GM21515 (cell line): Measurements from ENCODE around the gene ST3GAL2.

Experiments
- ATAC-seq: cut with Tn5 transposase; IDR thresholded peaks from one replicate; pipeline ENCODE4 v1.9.1; 2021; ENCODE audit not compliant: unreplicated experiment

The ST3GAL2 gene, protein sequence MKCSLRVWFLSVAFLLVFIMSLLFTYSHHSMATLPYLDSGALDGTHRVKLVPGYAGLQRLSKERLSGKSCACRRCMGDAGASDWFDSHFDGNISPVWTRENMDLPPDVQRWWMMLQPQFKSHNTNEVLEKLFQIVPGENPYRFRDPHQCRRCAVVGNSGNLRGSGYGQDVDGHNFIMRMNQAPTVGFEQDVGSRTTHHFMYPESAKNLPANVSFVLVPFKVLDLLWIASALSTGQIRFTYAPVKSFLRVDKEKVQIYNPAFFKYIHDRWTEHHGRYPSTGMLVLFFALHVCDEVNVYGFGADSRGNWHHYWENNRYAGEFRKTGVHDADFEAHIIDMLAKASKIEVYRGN

DNA sequence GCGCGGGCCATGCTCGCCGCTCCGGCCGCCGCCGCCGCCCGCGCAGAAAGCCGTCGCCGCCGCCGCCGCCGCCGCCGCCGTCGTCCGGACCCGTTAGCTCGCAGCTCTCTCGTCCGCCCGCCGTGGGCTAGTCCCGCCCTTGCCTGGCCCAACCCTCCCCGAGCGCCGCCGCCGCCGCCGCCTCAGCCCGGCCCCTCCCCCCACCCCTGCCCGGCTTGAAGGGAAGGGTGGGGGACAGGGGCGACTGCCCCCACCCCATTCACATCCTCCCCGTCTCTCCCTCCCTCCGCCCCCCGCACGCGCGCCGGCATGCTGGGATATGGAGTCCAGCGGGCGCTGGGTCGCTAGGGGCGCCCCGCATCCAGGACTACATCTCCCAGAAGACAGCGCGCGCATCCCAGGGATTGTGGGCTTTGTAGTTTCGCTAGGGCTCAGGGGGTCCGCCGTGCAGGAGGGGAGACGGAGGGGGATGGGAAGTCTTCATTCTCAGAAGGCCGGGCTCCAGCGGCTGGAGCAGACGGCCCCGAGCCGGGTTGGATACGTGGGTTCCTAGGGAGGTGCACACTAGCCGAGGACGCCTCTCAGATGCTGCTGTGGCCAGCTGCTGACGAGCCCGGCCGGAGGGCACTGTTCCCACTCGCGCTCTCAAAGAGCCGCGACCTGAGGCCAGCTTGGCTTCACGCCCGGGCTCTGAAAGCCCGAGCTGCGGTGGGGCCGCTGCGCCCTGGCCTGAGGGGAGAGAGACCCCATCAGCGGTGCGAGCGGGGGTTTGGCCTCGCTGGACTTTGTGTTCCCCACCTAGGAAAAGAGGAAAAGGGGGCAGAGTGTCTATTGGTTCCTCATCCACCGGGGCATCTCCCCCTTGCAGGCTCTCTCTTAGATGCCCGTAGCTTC, at the start of gene ST3GAL2:
Gene ST3GAL2, minus strand, starts transcription at position 132 of the 894 bp plus-strand sequence. CDS start 40,570 bp downstream, outside the sequence.
- ATAC-seq, result peak; percentile 76

DNA sequence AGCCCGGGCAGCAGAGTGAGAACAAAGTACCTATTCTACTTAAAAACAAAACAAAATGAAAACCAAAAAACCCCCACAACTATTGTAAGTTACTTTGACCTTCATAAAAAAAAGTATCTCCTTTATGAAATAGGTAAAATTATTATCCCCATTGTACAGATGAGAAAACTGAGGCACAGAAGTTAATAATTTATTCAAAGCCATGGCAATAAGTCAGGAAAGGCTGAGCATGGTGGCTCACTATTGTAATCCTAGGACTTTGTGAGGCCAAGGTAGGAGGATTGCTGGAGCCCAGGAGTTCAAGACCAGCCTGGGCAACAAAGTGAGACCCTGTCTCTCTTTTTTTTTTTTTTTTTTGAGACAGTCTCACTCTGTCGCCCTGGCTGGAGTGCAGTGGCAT, 46.0 kb upstream of the ST3GAL2 start:
- no peak for ATAC-seq

DNA sequence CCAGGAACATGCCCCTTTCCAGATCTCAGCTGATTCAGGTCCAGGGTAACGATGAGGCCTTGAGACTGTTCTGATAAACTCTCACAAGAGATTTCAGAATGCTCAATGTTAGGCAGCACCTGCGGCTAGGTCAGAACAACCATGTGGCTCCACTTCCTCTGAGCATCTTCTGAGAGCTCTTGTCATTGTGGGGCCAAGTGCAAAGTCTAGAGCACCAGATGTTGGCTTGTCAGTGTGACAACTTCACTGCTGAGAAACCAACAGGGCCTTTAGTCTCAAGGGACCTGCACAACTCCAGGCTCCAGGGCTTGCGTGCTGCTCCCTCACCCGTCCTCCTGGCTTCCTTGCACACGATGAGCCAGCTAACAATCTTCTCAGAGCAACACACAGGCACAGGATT, 44.5 kb upstream of the ST3GAL2 start:
- ATAC-seq, result no peak

DNA sequence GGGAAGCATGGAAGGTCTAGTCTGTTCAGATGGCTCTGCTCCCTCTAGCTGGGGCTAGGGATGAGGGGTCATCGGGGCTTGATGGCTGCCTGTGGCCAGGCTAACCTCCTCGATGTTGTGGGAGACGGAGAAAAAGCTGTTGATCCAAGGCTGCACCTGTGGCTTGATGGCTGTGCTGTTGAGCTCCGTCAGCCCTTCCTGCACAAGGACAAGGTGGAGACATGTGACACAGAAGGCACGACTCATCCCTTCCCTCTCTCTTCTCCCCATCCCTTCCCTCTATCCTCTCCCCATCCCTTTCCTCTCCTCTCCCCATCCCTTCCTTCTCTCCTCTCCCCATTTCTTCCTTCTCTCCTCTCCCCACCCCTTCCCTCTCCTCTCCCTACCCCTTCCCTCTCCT, 43.7 kb upstream of the ST3GAL2 start:
- no peak for ATAC-seq

DNA sequence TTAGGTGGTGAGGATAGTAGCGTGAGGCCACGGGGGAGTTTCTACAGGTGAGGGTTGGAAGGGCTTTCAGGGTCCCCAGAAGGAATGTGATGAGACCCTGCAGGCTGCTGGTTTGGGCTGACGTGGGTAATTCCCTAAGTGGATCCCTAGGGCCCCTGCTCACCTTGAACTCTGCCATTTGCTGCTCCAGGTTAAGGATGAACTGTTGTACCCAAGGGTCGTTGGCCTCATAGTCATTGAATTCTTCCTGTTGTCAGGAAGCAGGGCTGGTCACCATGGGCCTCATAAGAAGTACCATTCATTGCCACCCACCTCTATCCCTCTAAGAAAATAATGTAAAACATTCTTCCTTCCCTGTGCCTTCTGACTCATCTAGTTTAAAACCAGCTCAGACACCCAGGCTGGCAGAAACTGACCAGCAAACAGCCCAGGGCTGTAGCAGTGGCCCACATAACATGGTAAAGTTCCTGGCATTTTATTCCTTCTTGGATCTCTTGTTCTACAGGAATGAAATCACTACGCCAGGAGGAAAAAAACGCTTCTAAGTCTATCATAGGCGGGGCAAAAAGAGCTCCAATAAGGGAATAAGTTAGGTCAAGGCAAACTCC, 43.1 kb upstream of the ST3GAL2 start:
- no peak for ATAC-seq

DNA sequence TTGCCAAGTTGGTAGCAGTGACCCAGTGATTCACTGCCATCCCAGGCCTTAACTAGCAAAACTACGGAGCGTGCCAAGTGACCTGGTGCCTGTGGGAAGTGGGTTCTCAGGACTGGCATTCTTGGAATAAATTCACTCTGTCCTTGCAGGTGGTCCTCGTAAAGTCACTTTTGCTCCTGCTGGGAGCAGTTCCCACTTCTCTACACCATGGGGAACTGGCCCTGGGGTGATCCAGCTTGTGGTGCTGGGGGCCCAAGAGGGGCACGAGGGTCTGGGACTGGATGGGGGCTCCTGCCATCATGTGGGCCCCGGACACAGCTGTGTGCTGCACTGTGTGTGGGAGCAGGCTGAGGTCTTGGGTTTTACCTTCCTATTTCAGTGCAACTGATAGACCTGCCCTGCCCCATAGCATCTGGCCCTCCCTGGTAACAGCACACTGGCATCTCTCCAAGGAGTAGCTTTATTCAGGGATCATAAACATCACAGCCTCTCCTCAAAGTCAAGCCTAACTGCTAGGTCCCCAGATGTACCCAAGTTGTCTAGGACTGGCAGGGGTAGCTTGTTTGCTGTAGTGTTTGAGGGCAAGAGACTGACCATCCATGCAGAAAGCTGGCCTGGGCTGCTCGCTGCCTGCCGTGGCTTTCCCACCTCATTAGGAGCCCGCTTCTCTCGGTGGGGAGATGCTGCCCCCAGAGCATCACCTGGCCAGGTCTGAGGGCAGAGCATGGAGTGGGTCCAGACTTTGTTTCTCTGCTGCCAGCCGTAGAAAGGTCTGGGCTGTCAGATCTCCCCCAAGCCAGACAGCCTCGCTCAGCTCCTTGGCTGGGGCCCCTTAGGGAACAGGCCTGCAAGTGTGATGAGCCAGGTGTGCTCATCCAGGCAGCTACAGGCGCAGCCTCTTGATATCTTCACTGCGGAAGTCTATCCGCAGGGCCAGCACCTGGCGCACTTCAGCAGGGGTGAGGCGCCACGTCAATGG, 41.5 kb upstream of the ST3GAL2 start:
- no peak for ATAC-seq

DNA sequence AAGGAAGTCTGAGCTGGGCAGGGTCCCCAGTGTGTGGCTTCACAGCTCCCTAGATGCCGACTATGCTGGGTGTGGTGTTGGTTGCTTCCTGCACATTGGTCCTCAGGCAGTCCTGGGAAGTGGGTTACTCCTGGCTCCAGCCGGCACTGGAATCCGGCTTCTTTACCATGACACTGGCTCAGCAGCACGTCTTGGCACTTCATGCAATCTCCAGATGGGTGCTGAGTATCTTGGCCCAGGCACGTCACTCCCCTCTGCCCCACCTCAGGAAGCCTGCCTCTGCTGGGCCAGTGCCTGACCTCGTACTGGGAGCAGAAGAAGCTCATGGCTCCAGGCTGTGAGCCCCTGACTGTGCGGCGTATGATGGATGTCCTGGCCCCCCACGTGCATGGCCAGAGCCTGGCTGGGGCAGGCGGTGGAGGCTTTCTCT, 40.0 kb upstream of the ST3GAL2 start:
- no peak for ATAC-seq

DNA sequence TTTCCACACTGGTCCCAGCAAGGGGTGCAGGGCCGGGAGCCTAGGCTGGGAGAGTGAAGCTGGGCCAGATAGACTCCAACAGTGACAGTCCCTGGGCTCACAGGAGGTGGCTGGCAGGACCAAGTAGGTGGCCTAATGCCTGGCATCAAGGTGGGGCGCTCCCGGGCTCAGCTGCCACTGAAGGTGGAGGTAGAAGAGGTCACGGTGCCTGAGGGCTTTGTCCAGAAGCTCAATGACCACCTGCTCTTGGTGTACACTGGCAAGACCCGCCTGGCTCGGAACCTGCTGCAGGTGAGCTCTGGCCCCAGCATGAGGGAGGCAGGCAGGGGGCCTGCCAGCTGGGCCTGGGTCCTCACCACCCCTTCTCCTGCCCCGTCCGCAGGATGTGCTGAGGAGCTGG, 39.3 kb upstream of the ST3GAL2 start:
- ATAC-seq, result no peak

DNA sequence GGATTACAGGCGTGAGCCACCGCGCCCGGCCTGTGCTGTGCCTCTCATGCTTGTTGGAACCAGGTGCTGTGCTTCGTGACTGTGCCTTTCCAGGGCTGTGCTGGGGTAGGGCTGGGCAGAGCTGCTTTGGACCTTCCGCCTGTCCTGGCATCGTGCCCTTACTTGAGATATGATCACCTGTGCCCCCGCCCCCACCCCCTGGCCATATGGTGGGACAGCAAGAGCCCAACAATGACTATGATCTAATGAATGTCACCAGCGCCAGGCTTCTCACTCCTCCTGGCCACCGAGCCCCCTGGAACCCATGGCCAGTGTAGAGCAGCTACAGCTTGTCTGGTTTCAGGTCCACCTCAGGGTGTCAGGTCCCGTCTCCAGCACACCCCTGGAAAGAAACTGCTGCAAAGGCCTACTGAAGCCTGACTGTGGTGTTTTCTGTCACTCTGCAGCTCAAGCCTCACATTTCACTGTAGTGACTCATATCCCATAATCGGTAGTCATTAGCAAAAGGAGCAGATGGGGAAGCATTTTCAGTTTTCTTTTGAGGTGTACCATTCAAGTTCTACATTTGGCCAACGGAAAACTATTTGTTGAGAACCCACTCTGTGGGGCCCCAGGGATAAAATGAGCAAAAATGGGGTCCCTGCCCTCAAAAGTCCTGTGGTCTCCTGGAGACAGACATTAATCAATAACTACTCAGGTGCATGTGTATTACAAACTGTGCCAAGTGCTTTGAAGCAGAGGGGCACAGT, 37.5 kb upstream of the ST3GAL2 start:
- peak; percentile 71 for ATAC-seq

DNA sequence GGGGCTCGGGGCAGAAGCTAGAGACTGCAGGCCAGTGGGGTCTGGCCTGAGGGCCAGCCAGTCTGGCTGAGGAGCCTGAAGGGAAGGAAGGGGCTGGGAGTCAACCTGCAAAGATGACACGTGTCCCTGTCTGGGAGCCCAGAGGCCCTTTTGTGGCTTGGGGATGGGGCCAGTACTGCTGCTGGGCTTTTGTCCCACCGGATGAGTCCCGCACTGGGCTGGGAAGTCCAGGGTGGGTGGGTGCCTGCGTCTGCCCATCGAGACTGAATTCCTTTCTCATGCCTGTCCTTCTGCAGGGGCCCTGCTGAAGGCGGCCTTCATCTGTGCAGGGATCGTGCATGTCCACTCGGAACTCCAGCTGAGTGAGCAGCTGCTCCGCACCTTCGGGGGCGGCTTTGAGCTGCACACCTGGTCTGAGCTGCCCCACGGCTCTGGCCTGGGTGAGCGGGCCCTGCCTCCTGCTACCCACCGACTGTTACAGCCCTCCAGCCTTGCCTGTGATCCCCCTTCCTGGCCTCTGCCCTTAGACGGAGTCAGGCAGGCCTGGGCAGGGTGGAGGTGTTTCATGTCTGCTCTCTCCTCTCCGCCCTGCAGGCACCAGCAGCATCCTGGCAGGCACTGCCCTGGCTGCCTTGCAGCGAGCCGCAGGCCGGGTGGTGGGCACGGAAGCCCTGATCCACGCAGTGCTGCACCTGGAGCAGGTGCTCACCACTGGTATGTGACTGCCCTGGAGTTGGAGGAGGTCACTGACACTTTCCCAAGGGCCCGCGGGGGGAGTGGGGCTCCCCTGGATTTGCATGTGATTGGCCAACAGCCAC, 36.4 kb upstream of the ST3GAL2 start:
- no peak for ATAC-seq

DNA sequence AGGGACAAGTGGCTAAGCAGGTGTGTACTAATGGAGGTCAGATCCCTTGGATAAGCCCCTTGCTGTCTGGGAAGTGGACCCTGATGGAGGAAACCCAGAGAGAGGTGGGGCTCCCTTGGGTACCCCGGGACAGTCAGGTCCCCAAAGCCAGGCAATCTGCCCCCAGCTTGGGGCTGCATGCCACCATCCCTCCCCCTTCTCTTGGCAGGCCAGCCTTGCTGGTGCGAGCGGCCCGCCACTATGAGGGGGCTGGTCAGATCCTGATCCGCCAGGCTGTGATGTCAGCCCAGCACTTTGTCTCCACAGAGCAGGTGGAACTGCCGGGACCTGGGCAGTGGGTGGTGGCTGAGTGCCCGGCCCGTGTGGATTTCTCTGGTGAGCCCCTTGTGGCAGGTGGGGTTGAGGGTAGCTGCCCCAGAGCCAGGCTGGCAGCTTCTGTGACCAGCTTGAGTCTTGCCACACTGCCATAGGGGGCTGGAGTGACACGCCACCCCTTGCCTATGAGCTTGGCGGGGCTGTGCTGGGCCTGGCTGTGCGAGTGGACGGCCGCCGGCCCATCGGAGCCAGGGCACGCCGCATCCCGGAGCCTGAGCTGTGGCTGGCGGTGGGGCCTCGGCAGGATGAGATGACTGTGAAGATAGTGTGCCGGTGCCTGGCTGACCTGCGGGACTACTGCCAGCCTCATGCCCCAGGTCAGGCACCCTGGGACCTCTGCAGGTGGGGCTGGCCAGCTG, 35.6 kb upstream of the ST3GAL2 start:
- ATAC-seq, result no peak

DNA sequence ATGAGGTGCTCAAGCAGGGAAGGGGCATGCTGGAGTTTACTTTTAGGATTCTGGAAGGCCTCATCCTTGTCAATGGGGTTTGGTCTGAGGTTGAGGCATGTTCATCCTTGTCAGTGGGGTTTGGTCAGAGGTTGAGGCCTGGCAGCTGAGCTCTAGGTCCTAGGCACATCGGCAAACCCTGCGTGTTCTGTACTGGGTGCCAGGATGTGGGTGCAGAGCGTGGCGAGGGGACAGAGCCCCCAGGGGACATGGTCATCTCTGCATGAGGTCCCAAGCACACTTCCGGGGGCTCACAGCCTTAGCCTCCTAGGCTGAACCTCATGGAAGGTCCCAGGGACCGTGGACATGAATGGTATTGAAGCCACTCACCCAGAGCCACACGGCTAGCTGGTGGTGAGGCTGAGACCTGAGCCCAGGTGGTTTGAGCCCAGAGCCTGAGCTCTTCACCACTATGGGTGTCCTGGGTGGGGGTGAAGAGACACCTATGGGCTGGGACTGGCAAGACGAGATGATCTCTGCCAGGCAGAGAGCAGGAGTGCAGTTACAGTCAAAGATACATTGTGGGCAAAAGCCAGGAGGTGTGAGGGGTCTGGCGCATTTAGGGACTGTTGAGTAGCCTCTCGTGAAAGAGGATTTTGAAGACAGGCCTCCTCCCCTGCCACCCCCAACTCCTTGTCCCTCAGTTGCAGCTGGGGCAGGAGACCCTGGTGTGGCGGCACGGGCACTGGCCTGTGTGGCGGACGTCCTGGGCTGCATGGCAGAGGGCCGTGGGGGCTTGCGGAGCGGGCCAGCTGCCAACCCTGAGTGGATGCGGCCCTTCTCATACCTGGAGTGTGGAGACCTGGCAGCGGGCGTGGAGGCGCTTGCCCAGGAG, 34.8 kb upstream of the ST3GAL2 start:
- no peak for ATAC-seq

DNA sequence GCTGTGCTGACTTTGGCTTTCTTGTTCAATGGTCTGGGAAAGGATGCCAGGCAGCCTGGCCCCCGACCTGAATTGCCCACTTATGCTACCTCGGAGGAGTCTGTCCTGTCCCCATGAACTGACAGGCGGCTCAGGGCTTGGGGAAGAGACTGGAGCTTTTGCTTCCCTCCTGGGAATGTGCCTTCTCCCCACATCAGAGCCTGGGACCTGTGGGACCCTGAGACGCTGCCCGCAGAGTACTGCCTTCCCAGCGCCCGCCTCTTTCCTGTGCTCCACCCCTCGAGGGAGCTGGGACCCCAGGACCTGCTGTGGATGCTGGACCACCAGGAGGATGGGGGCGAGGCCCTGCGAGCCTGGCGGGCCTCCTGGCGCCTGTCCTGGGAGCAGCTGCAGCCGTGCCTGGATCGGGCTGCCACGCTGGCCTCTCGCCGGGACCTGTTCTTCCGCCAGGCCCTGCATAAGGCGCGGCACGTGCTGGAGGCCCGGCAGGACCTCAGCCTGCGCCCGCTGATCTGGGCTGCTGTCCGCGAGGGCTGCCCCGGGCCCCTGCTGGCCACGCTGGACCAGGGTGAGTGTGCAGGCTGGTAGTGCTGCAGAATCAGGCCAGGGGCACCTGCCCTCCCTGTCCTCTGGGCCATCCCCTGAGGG, 34.0 kb upstream of the ST3GAL2 start:
- ATAC-seq, result no peak

DNA sequence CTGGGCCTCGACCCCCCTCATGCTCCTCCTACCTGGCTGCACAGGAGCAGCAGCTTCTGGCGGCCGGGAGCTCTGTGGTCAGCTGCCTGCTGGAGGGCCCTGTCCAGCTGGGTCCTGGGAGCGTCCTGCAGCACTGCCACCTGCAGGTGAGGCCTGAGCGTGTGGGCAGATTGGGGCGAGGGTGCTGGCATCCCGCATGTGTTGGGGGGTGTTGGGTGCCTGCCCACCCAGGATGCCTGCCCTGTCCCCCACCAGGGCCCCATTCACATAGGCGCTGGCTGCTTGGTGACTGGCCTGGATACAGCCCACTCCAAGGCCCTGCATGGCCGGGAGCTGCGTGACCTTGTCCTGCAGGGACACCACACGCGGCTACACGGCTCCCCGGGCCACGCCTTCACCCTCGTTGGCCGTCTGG, 32.0 kb upstream of the ST3GAL2 start:
- no peak for ATAC-seq

DNA sequence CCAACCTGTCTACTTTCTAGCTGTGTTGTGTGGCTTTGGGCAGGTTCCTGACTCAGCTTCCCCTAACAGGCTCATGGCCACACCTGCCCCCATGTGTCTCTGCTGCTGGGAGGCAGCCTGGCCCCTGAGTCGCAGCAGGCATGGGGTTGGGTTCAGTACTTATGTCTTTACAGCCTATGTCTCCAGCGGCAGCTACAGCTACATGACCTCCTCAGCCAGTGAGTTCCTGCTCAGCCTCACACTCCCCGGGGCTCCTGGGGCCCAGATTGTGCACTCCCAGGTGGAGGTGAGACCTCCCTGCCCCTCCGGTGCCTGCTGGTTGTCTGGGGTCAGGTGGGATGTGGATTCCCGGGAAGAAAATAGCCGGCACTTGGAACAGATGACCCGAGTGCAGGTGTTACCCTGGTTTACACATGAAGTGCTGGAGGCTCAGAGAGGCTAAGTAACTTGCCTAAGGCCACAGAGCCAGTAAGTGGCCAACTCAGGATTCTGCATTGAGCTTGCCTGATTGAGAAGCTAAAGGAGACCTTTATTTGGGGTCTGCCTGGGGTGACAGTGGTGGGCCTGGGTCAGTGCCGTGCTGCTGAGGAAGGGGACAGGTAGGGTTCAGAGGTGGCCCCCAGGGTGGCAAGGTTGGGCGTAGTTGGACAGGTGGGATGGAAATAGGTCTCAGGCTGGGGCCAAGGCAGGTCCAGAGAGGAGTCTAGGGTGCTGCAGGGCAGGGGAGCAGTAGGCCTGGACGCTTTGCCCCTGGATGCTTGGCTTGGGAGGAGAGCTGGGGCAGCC, 31.4 kb upstream of the ST3GAL2 start:
- no peak for ATAC-seq
